KBM-7 (cell line): ENCODE data around the gene OR5K4.

Source experiments
- DNase-seq: peaks from one replicate; pipeline ENCODE4 v3.0.0-alpha.2; 2015
- in situ Hi-C: fragments of 300-500 bp; cut with MboI; formaldehyde crosslinking; loops from 2 replicates; pipeline ENCODE4 v1.14.3; 2020; ENCODE audit warnings: low sequenced_read_pairs, low pct_unique_long_range_greater_than_20kb, mixed read lengths

Gene OR5K4, protein sequence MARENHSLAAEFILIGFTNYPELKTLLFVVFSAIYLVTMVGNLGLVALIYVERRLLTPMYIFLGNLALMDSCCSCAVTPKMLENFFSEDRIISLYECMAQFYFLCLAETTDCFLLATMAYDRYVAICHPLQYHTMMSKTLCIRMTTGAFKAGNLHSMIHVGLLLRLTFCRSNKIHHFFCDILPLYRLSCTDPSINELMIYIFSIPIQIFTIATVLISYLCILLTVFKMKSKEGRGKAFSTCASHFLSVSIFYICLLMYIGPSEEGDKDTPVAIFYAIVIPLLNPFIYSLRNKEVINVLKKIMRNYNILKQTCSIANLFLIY

DNA sequence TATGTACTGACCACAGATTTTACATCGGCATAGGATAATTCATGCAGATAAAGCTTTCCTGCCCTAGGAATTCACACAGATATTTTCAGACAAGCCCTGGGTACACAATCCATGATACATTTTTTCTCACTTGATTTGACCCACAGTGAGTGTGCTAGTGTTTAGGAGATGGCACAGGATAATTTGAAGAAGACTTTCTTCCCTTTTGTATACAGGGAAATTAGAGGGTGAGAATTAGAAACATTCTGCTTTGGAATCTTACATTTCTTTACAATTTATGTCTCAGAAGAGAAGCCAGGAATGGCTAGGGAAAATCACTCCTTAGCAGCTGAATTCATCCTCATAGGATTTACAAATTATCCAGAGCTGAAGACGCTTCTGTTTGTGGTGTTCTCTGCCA, at the start of gene OR5K4:
Gene OR5K4 (plus strand): TSS at position 301 of the 400 bp plus-strand sequence. CDS start 0 bp downstream, at position 301.
- no peak for DNase-seq
- in situ Hi-C loops = no loop called here

DNA sequence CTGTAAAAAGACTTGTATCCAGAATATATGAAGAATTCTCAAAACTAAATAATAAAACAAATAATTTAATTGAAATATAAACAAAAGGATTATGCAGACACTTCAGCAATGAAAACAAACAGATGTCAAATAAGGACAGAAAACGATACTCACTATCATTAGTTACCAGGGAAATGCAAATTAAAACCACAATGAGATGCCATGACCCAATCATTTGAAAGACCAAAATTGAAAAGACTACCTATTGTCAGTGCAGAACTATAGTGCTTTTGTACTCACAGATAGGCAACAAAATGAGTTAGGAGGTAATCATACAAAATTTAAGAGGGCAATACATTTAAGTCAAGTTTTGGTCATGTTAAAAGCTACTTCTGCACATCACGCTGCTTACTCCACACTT, 31.6 kb upstream of the OR5K4 start:
- in situ Hi-C loops = no loop called here
- DNase-seq = no peak

DNA sequence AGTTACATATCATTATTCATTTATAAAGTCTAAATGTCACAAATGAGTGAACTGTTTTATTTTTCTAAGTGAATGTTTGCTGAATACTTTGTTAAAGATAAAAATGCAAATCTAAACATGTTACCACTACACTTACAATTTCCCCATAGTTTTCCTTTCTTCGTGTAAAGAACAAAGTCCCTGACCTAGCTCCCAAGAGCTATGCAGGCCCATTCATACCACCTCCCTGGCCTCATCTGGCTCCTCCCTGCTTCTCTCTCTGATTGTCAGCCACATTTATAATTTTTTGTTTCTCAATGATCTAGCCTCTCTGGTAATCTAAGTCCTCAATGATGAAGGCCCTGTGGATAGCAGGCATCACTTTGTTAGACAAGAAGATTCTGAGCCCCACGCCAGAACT, 31.0 kb upstream of the OR5K4 start:
- in situ Hi-C loops = no loop called here
- DNase-seq = no peak

DNA sequence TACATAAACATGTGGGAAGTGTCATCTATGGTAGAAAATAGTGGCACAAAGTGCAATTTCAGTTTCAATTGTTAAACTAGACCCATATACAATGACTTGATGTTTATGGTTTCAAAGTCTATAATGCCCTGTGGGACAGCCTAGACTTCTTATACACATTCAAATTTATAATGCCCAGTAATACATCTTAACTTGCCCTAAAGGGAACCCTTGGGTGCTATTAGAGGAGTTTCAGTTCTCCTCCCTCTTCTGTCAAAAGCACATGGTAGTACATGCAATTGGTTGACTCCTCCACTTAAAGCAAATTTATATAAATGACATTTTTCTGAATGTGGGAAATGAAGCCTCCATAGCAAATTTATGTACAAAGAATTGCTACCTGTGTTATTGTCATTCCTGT, 30.2 kb upstream of the OR5K4 start:
- in situ Hi-C loops = no loop called here
- no peak for DNase-seq

DNA sequence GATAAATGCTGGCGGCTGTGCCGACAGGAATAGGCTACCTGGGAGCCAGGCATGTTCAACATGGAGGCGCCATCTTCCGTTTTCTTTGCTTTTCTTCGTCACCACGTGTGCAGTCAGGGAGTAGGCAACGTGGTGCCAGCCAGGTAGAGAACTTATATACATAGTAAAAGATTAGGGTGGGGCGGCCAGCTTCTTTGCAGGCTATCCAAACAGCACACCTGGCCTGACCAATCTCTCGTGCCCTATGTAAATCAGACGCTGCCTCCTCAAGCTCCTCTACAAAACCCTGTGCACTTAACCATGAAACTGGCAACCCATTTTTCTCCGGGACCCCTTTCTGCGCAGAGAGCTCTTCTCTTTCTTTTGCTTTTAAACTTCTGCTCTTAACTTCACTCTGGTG, 28.6 kb upstream of the OR5K4 start:
- DNase-seq = no peak
- in situ Hi-C loops = loop anchor here (25.0 kb wide), 3 partner anchors 262 to 487 kb away; partner anchors contain the start of genes CPOX and GABRR3

DNA sequence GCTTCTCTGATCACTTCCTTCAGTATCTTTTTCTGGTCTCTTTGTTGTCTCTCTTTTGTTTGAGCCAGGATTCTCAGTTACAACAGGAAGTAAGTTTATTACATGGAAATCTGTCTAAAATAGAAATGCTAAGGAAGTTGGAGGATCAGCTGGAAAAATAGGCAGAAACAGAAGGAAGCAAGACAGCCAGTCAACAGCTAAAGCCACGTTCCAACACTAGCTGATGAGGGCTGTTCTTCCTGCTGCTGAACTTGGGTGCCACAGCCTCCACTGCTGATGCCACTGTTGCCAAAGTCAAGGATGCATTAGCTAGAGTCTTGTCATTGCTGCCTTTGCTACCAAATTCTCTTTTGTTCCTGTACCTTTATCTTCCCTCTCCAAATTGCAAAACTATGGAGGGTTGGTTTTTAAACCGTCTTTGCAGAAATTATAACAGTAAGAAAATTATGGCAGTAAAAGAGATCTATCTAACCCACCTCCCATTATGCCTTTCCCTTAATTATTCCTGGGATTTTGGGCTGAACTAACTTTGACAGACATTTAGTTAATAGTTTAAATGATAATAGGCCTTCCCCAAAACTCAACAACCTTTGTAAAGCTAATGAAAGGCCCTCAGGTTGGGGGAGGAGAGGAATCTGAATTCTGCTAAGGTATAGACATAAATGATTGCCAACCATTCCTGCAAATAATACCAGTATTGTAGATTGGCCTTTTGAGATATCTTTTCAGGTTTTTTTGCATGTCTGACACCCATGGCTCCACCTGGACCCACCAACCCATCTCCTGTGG, 27.4 kb upstream of the OR5K4 start:
- no peak for DNase-seq
- in situ Hi-C loops = loop anchor here (25.0 kb wide), 3 partner anchors 261 to 486 kb away; partner anchors contain the start of genes CPOX and GABRR3

DNA sequence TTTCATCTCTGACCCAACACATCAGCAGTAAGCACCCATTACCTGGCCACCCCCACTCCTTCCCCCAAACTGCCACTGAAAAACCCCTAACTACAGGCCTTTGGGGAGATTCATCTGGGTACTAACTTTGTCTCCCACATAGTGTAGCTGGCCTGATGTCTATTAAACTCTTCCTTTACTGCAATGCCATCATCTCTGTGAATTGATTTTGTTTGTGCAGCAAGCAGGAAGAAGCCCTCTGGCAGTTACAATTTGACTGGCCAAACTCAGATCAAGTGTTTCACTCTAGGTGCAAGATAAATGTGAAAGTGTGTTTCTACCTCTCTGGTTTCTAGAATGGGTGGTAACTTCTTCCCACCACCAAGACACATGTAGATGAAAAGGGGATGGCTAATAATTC, 26.7 kb upstream of the OR5K4 start:
- in situ Hi-C loops = loop anchor here (25.0 kb wide), 3 partner anchors 260 to 485 kb away; partner anchors contain the start of genes CPOX and GABRR3

DNA sequence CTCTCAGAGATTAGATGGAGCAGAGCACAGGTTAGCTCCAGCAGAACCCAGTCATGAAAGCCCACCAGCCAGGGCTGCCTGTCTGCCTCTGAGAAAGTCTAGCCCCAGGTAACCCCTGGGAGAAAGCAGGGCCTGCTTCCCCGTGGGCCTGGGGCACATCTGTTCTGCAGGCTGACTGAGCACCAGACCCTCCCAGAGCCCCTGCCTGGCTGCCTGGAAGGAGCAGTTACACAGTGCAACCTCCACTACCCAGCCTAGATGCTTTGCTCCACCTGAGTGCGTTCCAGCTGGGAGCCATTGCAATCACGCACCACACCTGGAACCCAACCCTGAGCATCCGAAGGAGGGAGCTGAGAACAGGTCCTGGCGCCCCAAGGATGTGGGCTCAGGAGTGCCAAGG, 24.7 kb upstream of the OR5K4 start:
- in situ Hi-C loops = loop anchor here (25.0 kb wide), 3 partner anchors 258 to 483 kb away; partner anchors contain the start of genes CPOX and GABRR3
- no peak for DNase-seq

More for the DNA sequence above, 26.7 kb upstream of the OR5K4 start:
- DNase-seq = no peak

DNA sequence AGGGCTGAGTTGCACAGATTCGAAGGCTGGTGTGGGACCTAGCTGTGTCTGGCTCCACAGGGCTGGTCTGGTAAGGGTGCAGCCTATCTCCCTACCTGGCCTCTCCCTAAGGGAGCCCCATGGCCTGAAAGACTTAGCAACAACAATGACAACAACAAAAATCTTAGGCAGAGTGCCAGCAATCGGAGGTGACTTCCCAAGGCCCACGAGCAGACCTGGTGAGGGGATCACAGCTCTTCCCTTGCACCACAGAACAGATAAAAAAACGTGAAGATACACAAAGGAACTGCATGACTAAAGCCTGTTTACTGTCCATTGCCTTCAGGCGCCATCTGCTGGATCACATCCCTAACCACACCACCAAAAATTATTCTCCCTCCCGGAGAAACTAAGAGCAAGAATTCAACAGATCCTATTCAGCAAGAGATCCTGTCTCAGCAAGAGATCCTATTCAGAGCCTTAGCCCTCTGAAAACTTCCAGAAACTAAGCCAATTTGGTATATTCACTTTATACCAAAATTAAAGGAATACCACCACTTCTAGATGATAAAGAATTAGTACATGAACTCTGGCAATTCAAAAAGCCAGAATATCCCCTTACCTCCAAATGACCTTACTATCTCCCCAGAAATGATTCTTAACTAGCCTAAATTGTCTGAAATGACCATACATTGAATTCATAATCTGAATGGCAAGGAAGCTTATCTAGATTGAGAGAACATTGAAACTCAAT, 24.1 kb upstream of the OR5K4 start:
- in situ Hi-C loops = loop anchor here (25.0 kb wide), 3 partner anchors 258 to 483 kb away; partner anchors contain the start of genes CPOX and GABRR3
- peak; percentile 72 for DNase-seq

DNA sequence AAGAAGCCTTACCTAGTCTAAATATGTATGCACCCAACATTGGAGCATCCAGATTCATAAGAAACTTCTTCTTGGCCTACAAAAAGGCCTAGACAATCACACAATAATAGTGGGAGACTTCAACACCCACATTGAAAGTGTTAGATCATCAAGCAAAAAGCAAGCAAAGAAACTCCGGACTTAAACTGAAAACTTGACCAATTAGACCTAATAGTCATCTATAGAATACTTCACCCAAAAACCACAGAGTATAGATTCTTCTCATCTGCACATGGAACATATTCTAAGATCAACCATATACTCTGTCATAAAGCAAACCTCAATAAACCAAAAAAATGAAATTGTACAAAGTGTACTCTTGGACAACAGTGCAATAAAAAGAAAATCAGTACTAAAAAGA, 22.3 kb upstream of the OR5K4 start:
- DNase-seq = no peak
- in situ Hi-C loops = loop anchor here (25.0 kb wide), 3 partner anchors 256 to 481 kb away; partner anchors contain the start of genes CPOX and GABRR3

DNA sequence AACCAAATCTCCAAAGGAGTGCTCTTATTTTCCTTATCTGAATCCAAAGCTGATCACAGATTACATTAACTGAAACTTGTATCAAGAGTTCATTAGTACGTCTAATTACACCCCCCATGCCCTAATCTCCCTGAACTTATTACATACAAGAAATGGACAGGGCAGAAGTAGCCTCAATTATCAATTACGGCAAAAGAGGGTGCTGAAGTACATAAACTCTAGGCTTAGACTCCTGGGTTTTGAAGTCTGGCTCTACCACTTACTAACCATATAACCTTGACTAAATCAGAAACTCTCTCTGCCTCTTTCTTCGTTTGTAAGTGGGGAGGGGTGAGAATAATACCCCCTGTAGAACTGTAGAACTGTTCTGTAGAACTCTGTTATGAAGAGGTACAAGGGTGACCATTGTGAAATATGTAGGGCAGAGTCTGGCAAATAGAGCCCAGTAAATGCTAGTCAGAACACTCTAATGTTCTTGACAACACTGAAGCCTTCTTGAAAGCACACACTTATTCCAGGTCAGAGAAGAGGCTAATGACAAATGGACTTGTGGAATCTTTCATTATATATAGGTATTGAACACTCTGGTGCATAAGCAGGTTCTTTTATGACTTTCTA, 19.6 kb upstream of the OR5K4 start:
- in situ Hi-C loops = loop anchor here (25.0 kb wide), 3 partner anchors 253 to 478 kb away; partner anchors contain the start of genes CPOX and GABRR3
- DNase-seq = no peak

DNA sequence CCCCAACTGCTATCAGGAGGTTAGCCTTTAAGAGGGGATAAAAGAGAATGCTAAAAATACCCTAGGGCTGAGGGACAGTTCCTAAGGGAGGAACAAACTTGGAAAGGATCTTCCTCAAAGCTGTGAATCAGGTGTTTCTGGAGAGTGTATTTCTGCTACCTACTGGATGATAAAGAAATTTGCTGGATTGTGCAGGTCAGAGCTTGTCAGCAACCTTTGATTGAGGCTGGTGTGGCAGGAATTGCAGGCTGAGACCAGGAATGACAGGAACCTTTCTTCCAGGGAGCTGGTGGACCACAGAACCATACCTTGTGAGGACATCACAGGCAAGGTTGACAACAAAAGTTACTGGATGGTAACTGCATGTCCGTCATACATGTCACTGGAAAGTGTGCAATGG, 14.6 kb upstream of the OR5K4 start:
- in situ Hi-C loops = loop anchor here (25.0 kb wide), 3 partner anchors 248 to 473 kb away; partner anchors contain the start of genes CPOX and GABRR3

DNA sequence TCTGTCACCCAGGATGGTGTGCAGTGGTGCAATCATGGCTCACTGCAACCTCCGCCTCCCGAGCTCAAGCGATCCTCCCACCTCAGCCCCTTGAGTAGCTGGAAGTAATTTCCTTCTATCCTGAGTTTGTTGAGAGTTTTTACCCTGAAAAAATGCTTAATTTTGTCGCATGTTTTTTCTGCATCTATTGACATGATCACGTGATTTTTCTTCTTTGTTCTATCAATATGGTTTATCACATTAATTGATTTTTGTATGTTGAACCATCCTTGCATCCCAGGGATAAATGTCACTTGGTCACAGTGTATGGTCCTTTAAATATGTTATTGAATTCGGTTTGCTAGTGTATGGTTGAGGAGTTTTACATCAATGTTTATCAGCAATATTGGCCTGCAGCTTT, 11.9 kb upstream of the OR5K4 start:
- in situ Hi-C loops = loop anchor here (25.0 kb wide), 3 partner anchors 246 to 471 kb away; partner anchors contain the start of genes CPOX and GABRR3
- DNase-seq = no peak

More for the DNA sequence above, 14.6 kb upstream of the OR5K4 start:
- DNase-seq = no peak

DNA sequence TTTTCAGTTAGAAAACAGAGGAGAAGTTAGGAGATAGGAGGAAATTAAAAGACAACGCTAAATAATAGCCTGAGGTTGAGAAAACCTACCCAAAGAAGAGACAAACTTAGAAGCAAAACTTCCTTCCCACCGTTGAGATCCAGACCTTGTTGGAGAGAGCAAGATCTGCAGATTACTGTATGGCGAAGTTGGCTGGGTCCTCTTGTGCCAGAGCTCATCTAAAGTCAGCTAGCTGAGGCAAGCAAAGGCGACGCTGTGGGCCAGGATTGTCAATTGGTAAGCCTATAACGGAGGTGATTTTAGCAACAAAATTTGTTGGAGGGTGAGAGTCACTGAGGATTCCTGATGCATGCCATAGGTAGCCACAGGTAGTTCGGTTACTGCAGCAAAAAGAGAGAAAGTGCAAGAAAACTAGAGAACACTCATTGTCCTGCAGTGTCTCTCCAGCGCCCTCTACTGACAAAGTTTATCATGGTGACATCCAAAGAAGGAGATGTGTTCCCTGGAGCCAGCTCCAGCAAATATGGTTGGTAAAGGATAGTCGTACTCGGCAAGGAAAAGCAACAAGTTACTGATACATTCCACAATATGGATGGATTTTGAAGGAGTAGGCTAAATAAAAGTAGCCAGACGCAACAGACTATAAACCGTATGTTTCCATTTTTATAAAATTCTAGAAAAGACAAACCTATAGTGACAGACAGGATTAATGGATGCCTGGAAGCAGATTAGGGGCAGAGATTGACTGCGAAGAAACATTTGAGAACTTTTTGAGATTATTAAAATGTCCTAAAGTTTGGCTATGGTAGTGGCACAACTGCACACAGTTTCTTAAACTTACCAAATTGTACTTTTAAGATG, 9.8 kb upstream of the OR5K4 start:
- DNase-seq = peak; percentile 73
- in situ Hi-C loops = loop anchor here (25.0 kb wide), 3 partner anchors 243 to 468 kb away; partner anchors contain the start of genes CPOX and GABRR3

DNA sequence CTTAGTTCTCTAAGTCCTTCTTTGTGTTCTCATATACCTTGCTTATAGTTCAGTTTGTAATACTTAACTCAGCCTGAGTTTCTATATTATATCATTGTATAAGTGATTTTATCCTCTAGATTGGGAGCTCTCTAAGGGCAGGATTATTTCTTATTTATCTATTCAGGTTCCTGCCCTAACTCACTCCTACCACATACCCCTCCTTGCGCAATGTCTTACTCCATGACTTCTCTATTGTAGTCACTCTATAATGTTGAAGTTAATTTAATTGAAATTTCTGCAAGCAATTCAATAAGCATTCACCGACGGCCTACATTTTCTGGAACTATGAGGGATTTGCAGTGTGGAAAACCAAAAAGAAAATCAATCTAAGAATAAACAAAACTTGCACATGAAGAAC, 3.6 kb upstream of the OR5K4 start:
- in situ Hi-C loops = no loop called here
- DNase-seq = no peak

DNA sequence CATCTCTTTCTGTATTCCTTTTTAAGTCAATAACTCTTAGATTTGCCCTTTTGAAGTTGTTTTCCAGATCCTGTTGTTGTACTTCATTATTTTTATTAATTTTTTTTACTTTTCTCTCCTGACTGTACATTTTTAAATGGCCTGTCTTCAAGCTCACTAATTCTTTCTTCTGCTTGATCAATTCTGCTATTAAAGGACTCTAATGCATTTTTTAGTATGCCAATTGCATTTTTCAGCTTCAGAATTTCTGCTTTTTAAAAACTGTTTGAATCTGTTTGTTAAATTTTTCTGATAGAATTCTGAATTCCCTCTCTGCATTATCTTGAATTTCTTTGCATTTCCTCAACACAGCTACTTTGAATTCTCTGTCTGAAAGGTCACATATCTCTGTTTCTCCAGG, 5.6 kb downstream of the OR5K4 start:
- in situ Hi-C loops = no loop called here

DNA sequence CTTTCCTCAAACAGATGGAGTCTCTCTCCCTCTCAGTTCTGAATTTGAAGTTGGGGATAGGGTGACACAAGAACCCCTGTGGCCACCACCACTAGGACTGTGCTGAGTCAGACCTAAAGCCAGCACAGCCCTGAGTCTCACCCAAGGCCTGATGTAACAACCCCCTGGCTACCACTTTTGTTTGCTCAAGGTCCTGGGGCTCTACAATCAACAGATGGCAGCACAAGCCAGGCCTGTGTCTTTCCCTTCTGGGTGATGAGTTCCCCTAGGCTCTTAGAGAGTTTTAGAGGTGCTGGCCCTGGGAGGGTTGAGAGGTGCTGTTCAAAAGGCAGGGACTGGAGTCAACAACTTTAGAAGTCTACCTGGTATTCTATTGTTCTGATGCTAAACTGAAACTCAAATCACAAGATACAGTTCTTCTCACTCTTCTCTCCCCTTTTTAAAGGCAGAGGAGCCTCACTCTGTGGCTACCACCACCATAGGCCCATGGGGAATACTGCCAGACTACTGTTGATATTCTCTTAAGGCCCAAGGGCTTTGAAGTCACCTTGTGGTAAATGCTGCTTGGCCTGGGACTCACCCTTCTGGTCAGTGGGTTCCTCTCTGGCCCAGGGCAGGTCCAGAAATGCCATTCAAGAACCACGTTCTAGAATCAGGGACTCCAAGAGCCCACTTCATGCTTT, 6.5 kb downstream of the OR5K4 start:
- in situ Hi-C loops = no loop called here
- DNase-seq = no peak

More for the DNA sequence above, 5.6 kb downstream of the OR5K4 start:
- no peak for DNase-seq
